Natural killer cell treated with Interleukin-12 subunit alpha and Interleukin-12 subunit beta and Interleukin-15 and Interleukin-18, amount 100 ng/mL, for 72 hours (primary cell): Measurements from ENCODE around the gene WDSUB1. TPM values are rescaled to one million over a fixed set of nuclear protein-coding genes. Genes with fewer than 3 reads are reported as not detected.

ENCODE experiments used
- ATAC-seq, 2 donors: fragments of 150-1000 bp; cut with Tn5 transposase in 1 of 2; sonication (Bioruptor Pico), chemical (Tn5 transposase) in 1 of 2; 2 replicates each; pipeline ENCODE4 v1.10.0; 2021
- DNase-seq: peaks from one replicate; pipeline ENCODE4 v3.0.0; 2022; ENCODE audit warnings: low spot score
- H3K27ac Mint-ChIP-seq, 2 donors: 1 replicate in 1 of 2; 2 replicates in 1 of 2; pipeline ENCODE4 v1.8.0; 2022; ENCODE audit warnings: mixed read lengths in 2 of 2, mild to moderate bottlenecking in 1 of 2, moderate library complexity in 1 of 2
- H3K27me3 Mint-ChIP-seq, 2 donors: 1 replicate in 1 of 2; 2 replicates in 1 of 2; pipeline ENCODE4 v1.8.0; 2022; ENCODE audit warnings: mixed read lengths in 2 of 2
- H3K36me3 Mint-ChIP-seq: one replicate; pipeline ENCODE4 v1.8.0; 2022; ENCODE audit warnings: mixed read lengths
- H3K4me1 Mint-ChIP-seq, 2 donors: 1 replicate in 1 of 2; 2 replicates in 1 of 2; pipeline ENCODE4 v1.8.0; 2022; ENCODE audit warnings: low read depth in 2 of 2, mixed read lengths in 2 of 2, mild to moderate bottlenecking in 1 of 2
- H3K4me3 Mint-ChIP-seq: one replicate; pipeline ENCODE4 v1.8.0; 2022; ENCODE audit warnings: mixed read lengths
- H3K9me3 Mint-ChIP-seq: 2 replicates; pipeline ENCODE4 v1.8.0; 2022; ENCODE audit warnings: mixed read lengths
- total RNA-seq, 2 donors: library from RNA; stranded (reverse); gene quantifications; one replicate each; pipeline ENCODE4 v1.2.3, GENCODE V29; 2022

The WDSUB1 gene
- total RNA-seq, 2 donors from 2014 or later: 5.4 to 8.8 TPM

GRCh38 chr2:159187106-159187505, 99.4 kb downstream of the WDSUB1 start:
- H3K9me3 Mint-ChIP-seq: no peaks in the 10 kb centered on the region
- no peak overlapping the region for H3K27ac Mint-ChIP-seq
- ATAC-seq: no peak
- DNase-seq: no peak
- H3K36me3 Mint-ChIP-seq: no peaks in the 10 kb centered on the region
- peaks cover 13 to 19% of the 10 kb centered on the region in 2 donors for H3K4me1 Mint-ChIP-seq
- H3K4me3 Mint-ChIP-seq: no peak overlapping the region
- no peaks in the 10 kb centered on the region for H3K27me3 Mint-ChIP-seq

- H3K4me3 Mint-ChIP-seq: no peak overlapping the region
- H3K4me1 Mint-ChIP-seq: peaks cover 16 to 19% of the 10 kb centered on the region in 2 donors
- no peaks in the 10 kb centered on the region for H3K36me3 Mint-ChIP-seq
- DNase-seq: no peak
- H3K9me3 Mint-ChIP-seq: no peaks in the 10 kb centered on the region
- ATAC-seq: no peak
- no peaks in the 10 kb centered on the region for H3K27me3 Mint-ChIP-seq
- no peak overlapping the region for H3K27ac Mint-ChIP-seq
These were observed 100.0 kb downstream of the WDSUB1 start for GRCh38 chr2:159186462-159186861.
